A549 (cell line): Measurements from ENCODE around the gene TRIM71.

Experiments
- EHF ChIP-seq: fragments of 250-450 bp; sonication (Bioruptor Pico); IDR thresholded peaks from 2 replicates; pipeline ENCODE4 v1.5.0; 2020; ENCODE audit warnings: mild to moderate bottlenecking
- ELK1 ChIP-seq: fragments of 150-350 bp; IDR thresholded peaks from 2 replicates; pipeline ENCODE4 v1.6.1; 2014; ENCODE audit warnings: low read depth, mild to moderate bottlenecking, low read length
- KDM5A ChIP-seq: fragments of 200-600 bp; sonication (generic); IDR thresholded peaks from 2 replicates; pipeline ENCODE4 v1.6.1; 2016; ENCODE audit warnings: antibody characterized with exemption, mild to moderate bottlenecking
- POLR2A ChIP-seq: IDR thresholded peaks from 2 replicates; pipeline ENCODE4 v1.6.1; 2012; ENCODE audit warnings: mild to moderate bottlenecking, low read length
- RAD21 ChIP-seq, 2 experiments: fragments of >200 bp in 1 of 2; sonication (Bioruptor Twin) in 1 of 2; formaldehyde crosslinking in 1 of 2; IDR thresholded peaks in 1 of 2; conservative IDR thresholded peaks in 1 of 2; 2 replicates in 1 of 2; 3 replicates in 1 of 2; pipeline ENCODE4 v1.6.1; 2012 to 2018; ENCODE audit warnings: inconsistent platforms in 1 of 2
- RNF2 ChIP-seq: fragments of 200-600 bp; sonication (generic); IDR thresholded peaks from 2 replicates; pipeline ENCODE4 v1.6.1; 2016; ENCODE audit warnings: low read depth, mild to moderate bottlenecking, antibody characterized with exemption, moderate library complexity, borderline replicate concordance
- SMC3 ChIP-seq: fragments of >200 bp; sonication (Bioruptor Twin); formaldehyde crosslinking; IDR thresholded peaks from 3 replicates; pipeline ENCODE4 v1.6.1; 2018; ENCODE audit warnings: inconsistent platforms
- ZFP36 ChIP-seq: fragments of 450-650 bp; IDR thresholded peaks from 2 replicates; pipeline ENCODE4 v1.6.1; 2014; ENCODE audit warnings: borderline replicate concordance; ENCODE audit not compliant: partially characterized antibody
- TF ChIP-seq, protein P1 (sequence below): fragments of >200 bp; sonication (Bioruptor Twin); formaldehyde crosslinking; IDR thresholded peaks from 3 replicates; pipeline ENCODE4 v1.5.1; 2016
- TF ChIP-seq, protein P2 (sequence below): fragments of >200 bp; sonication (Bioruptor Twin); formaldehyde crosslinking; IDR thresholded peaks from 2 replicates; pipeline ENCODE4 v1.6.1; 2016

GRCh38 chr3:32922078-32922477 is 104.3 kb downstream of the TRIM71 start:
- TF ChIP-seq KDM5A, result no peak
- no peak for TF ChIP-seq RNF2
- TF ChIP-seq, protein P1, sequence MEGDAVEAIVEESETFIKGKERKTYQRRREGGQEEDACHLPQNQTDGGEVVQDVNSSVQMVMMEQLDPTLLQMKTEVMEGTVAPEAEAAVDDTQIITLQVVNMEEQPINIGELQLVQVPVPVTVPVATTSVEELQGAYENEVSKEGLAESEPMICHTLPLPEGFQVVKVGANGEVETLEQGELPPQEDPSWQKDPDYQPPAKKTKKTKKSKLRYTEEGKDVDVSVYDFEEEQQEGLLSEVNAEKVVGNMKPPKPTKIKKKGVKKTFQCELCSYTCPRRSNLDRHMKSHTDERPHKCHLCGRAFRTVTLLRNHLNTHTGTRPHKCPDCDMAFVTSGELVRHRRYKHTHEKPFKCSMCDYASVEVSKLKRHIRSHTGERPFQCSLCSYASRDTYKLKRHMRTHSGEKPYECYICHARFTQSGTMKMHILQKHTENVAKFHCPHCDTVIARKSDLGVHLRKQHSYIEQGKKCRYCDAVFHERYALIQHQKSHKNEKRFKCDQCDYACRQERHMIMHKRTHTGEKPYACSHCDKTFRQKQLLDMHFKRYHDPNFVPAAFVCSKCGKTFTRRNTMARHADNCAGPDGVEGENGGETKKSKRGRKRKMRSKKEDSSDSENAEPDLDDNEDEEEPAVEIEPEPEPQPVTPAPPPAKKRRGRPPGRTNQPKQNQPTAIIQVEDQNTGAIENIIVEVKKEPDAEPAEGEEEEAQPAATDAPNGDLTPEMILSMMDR, result no peak
- no peak for TF ChIP-seq POLR2A
- TF ChIP-seq ELK1, result no peak
- TF ChIP-seq, protein P2, sequence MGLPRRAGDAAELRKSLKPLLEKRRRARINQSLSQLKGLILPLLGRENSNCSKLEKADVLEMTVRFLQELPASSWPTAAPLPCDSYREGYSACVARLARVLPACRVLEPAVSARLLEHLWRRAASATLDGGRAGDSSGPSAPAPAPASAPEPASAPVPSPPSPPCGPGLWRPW, result no peak
- no peak for TF ChIP-seq RAD21 (conservative IDR thresholded peaks at IDR 0.05 in 1 of 2, IDR thresholded peaks at IDR 0.05 in 1 of 2)
- TF ChIP-seq ZFP36, result no peak
- no peak for TF ChIP-seq EHF (CRISPR knock-in tag)
- TF ChIP-seq SMC3, result no peak
